ENCODE results near the gene CRACR2A. TPM values are rescaled to one million over a fixed set of nuclear protein-coding genes. Genes with fewer than 3 reads are reported as not detected.

Gene CRACR2A
- total RNA-seq, 6 donors from 2014 or later = 5.5 to 19.9 (median 7.2) TPM

DNA sequence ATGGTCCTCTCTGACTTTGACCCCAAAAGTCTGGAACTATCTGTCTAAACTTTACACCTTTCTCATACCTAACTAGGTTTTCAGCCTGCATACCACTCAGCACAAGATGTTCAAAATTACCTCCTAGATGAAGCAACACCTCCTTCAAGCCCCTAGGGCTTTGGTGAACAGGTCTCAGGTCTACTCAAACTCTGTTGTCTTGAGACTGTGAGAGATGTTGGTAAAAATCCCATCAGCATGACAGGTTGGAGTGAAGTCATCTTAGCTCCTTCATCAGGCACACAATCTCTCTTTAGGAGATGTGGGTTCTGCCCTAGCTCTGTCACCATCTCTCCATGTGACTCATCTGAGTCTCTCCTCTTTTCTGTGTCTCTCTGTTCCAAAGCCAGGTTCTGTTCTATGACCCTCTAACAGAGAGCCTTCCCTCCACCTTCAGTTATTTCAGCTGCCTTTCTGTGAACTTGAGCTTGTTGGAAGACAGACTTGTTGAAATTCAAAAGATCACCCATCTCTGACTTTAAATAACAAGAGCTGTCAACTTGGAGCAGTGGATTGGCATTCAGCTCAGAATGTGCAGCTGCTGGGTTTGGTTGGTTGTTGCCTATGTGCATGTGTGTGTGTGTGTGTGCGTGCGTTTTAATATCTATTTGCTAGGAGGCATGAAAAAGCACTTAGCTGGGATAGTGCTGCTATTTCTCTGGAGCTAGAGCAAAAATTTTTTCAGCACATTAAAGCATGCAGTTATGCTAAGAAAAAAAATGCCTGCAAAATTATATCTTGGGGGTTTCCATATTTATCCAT is 130.7 kb downstream of the CRACR2A start:
- TF ChIP-seq POLR2A (IDR thresholded peaks at IDR 0.05) (no peak), EP300 (IDR thresholded peaks at IDR 0.05) (no peak), CTCF (IDR thresholded peaks at IDR 0.05) (no peak), POLR2AphosphoS5 (IDR thresholded peaks at IDR 0.05) (no peak)
- no peak for ATAC-seq (ENCODE audit: low FRiP score in 2 of 2)
- no peak for DNase-seq
- WGBS, 2 donors = 75 to 96% methylated on average over 2 of the region's 2 CpGs
- H3K36me3 ChIP-seq = peaks cover 0 to 14% (median 2%) of the 10 kb centered on the region in 4 donors
- H3K27me3 ChIP-seq = no peaks in the 10 kb centered on the region
- no peak overlapping the region for H3K27ac ChIP-seq
- no peak overlapping the region for H3K4me3 ChIP-seq
- H3K4me1 ChIP-seq = no peaks in the 10 kb centered on the region
- H3K9me3 ChIP-seq = no peaks in the 10 kb centered on the region

GRCh38 chr12:3620856-3621255 is 132.1 kb downstream of the CRACR2A start:
- Histone ChIP-seq H3K9me3 (no peaks in the 10 kb centered on the region), H3K4me3 (no peak overlapping the region), H3K36me3 (peaks cover 0 to 7% (median 0%) of the 10 kb centered on the region in 4 donors), H3K27me3 (no peaks in the 10 kb centered on the region), H3K4me1 (no peaks in the 10 kb centered on the region), H3K27ac (no peak overlapping the region)
- WGBS, 2 donors = 90 to 95% methylated on average over 7 of the region's 7 CpGs
- ATAC-seq (ENCODE audit: low FRiP score in 2 of 2) = no peak
- no peak for TF ChIP-seq EP300 (IDR thresholded peaks at IDR 0.05)
- TF ChIP-seq POLR2AphosphoS5 (IDR thresholded peaks at IDR 0.05) = no peak
- DNase-seq = no peak

- Histone ChIP-seq H3K27ac (no peak overlapping the region), H3K4me1 (no peaks in the 10 kb centered on the region), H3K27me3 (no peaks in the 10 kb centered on the region), H3K4me3 (no peak overlapping the region), H3K9me3 (no peaks in the 10 kb centered on the region), H3K36me3 (peaks cover 0 to 18% (median 6%) of the 10 kb centered on the region in 4 donors)
- WGBS, 2 donors = 92 to 98% methylated on average over 3 to 4 of the region's 4 CpGs
- no peak for TF ChIP-seq EP300 (IDR thresholded peaks at IDR 0.05)
- TF ChIP-seq POLR2AphosphoS5 (IDR thresholded peaks at IDR 0.05) = no peak
- TF ChIP-seq CTCF (IDR thresholded peaks at IDR 0.05) = no peak
- no peak for TF ChIP-seq POLR2A (IDR thresholded peaks at IDR 0.05)
- no peak for DNase-seq
- ATAC-seq (ENCODE audit: low FRiP score in 2 of 2) = no peak
Observed at GRCh38 chr12:3617565-3617964, 135.3 kb downstream of the CRACR2A start.

DNA sequence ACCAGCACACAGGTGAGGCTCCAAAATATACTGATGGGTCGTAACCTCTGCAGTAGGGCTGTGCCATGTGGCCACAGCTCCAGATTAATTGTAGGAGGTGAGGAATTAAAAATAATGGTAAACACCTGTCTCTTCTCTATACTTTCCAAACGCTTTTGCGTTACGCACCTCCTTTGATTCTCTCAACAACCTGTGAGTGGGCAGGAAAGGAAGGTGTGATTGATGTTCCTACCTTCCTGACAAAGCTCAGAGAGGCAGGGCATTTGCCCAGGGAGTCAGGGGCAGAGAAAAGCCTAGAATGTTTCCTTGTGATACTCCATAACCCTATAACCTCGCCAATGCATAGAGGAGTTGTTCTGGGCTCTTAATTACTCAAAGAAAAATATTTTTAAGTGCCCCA is 137.0 kb downstream of the CRACR2A start:
- Histone ChIP-seq H3K36me3 (peaks cover 0 to 18% (median 6%) of the 10 kb centered on the region in 4 donors), H3K4me3 (no peak overlapping the region), H3K9me3 (no peaks in the 10 kb centered on the region), H3K27ac (no peak overlapping the region), H3K4me1 (no peaks in the 10 kb centered on the region), H3K27me3 (no peaks in the 10 kb centered on the region)
- 92 to 93% methylated on average over 5 of the region's 5 CpGs for WGBS, 2 donors
- no peak for DNase-seq
- TF ChIP-seq POLR2A (IDR thresholded peaks at IDR 0.05) = no peak
- TF ChIP-seq EP300 (IDR thresholded peaks at IDR 0.05) = no peak
- TF ChIP-seq POLR2AphosphoS5 (IDR thresholded peaks at IDR 0.05) = no peak
- no peak for TF ChIP-seq CTCF (IDR thresholded peaks at IDR 0.05)
- no peak for ATAC-seq (ENCODE audit: low FRiP score in 2 of 2)

GRCh38 chr12:3614806-3615466 is 138.0 kb downstream of the CRACR2A start:
- no peak for DNase-seq
- no peak for ATAC-seq (ENCODE audit: low FRiP score in 2 of 2)
- no peak overlapping the region for H3K4me3 ChIP-seq
- H3K36me3 ChIP-seq = peaks cover 0 to 18% (median 6%) of the 10 kb centered on the region in 4 donors
- TF ChIP-seq CTCF (IDR thresholded peaks at IDR 0.05) (no peak), EP300 (IDR thresholded peaks at IDR 0.05) (no peak), POLR2A (IDR thresholded peaks at IDR 0.05) (no peak), POLR2AphosphoS5 (IDR thresholded peaks at IDR 0.05) (no peak)
- H3K27ac ChIP-seq = peak overlapping the region in 1 of 4 donors; percentile 14
- no peaks in the 10 kb centered on the region for H3K4me1 ChIP-seq
- 78 to 81% methylated on average over 11 to 16 of the region's 16 CpGs for WGBS, 2 donors
- no peaks in the 10 kb centered on the region for H3K27me3 ChIP-seq
- H3K9me3 ChIP-seq = no peaks in the 10 kb centered on the region

Measured in upper lobe of left lung (tissue), 6 donors.